ENCODE results near the gene ENTPD2. TPM values are rescaled to one million over a fixed set of nuclear protein-coding genes. Genes with fewer than 3 reads are reported as not detected.
A peak's percentile ranks its signal among the peaks of the same experiment; 100 is the strongest.

The ENTPD2 gene
- total RNA-seq, 1 experiment from 2014 or later, result 9.0 TPM

GRCh38 chr9:137062384-137062783, 8.5 kb upstream of the ENTPD2 start:
- Histone ChIP-seq H3K79me2 (ENCODE audit: low read depth) (no peaks in the 10 kb centered on the region), H3K36me3 (ENCODE audit: low read depth) (no peaks in the 10 kb centered on the region), H4K20me1 (ENCODE audit: insufficient read depth) (no peaks in the 10 kb centered on the region; the same call in 1 of the 2 replicates), H3K27ac (no peak overlapping the region), H3K4me2 (no peak overlapping the region), H3K9me2 (ENCODE audit: insufficient read depth) (no peaks in the 10 kb centered on the region), H2AFZ (no peak overlapping the region), H3F3A (ENCODE audit: insufficient read depth, low read depth) (peaks cover 7% of the 10 kb centered on the region; the same call in 1 of the 2 replicates), H3K4me3 (no peak overlapping the region), H3K9me3 (ENCODE audit: insufficient read depth, low read depth) (no peaks in the 10 kb centered on the region), H3K4me1 (replicated peaks; ENCODE audit: insufficient read depth) (no peaks in the 10 kb centered on the region), H3K27me3 (ENCODE audit: insufficient read depth, low read depth) (no peaks in the 10 kb centered on the region)
- peak in 1 of 2 experiments; percentile 8 for DNase-seq
- TF ChIP-seq CTCF (conservative IDR thresholded peaks at IDR 0.05), result no peak
- no peak for TF ChIP-seq EZH2 (IDR thresholded peaks at IDR 0.05; ENCODE audit: low read depth)
- ChIA-PET POLR2A (ENCODE audit: unreplicated experiment) (no interaction called here), CTCF (no interaction called here)
- intact Hi-C loops (cut with micrococcal nuclease; ENCODE audit: unreplicated experiment), result no loop called here
- TSS peak; percentile 69 for BruUV-seq (replicated peaks)

- CTCF ChIA-PET, result interaction anchor here (0.6 to 1.5 kb wide), 3 partner anchors 9 to 28 kb away, joined by 3 read pairs; no protein-coding TSS in a partner anchor
- Histone ChIP-seq H3K27ac (no peak overlapping the region), H3K4me2 (no peak overlapping the region), H3K27me3 (ENCODE audit: insufficient read depth, low read depth) (no peaks in the 10 kb centered on the region), H3K4me1 (replicated peaks; ENCODE audit: insufficient read depth) (no peaks in the 10 kb centered on the region), H3K4me3 (no peak overlapping the region), H3K36me3 (ENCODE audit: low read depth) (no peaks in the 10 kb centered on the region), H3K9me2 (ENCODE audit: insufficient read depth) (no peaks in the 10 kb centered on the region), H3F3A (ENCODE audit: insufficient read depth, low read depth) (peaks cover 3% of the 10 kb centered on the region; the same call in 1 of the 2 replicates), H3K79me2 (ENCODE audit: low read depth) (no peaks in the 10 kb centered on the region), H3K9me3 (ENCODE audit: insufficient read depth, low read depth) (no peaks in the 10 kb centered on the region), H2AFZ (no peak overlapping the region), H4K20me1 (ENCODE audit: insufficient read depth) (no peaks in the 10 kb centered on the region)
- no peak for TF ChIP-seq CTCF (conservative IDR thresholded peaks at IDR 0.05)
- no peak for TF ChIP-seq EZH2 (IDR thresholded peaks at IDR 0.05; ENCODE audit: low read depth)
- BruUV-seq (replicated peaks), result no TSS peak
- intact Hi-C loops (cut with micrococcal nuclease; ENCODE audit: unreplicated experiment), result no loop called here
- POLR2A ChIA-PET (ENCODE audit: unreplicated experiment), result no interaction called here
- DNase-seq, result peak in 1 of 2 experiments; percentile 11
These were observed 4.8 kb upstream of the ENTPD2 start for GRCh38 chr9:137058521-137059234.

GRCh38 chr9:137057545-137057944, 3.7 kb upstream of the ENTPD2 start:
- Histone ChIP-seq H3K27me3 (ENCODE audit: insufficient read depth, low read depth) (no peaks in the 10 kb centered on the region), H3K4me1 (replicated peaks; ENCODE audit: insufficient read depth) (no peaks in the 10 kb centered on the region), H3K4me3 (no peak overlapping the region), H3K79me2 (ENCODE audit: low read depth) (no peaks in the 10 kb centered on the region), H3K9me2 (ENCODE audit: insufficient read depth) (no peaks in the 10 kb centered on the region), H3K36me3 (ENCODE audit: low read depth) (no peaks in the 10 kb centered on the region), H2AFZ (no peak overlapping the region), H3K9me3 (ENCODE audit: insufficient read depth, low read depth) (no peaks in the 10 kb centered on the region), H3K27ac (no peak overlapping the region), H3K4me2 (no peak overlapping the region), H3F3A (ENCODE audit: insufficient read depth, low read depth) (peaks cover 3% of the 10 kb centered on the region; the same call in 1 of the 2 replicates), H4K20me1 (ENCODE audit: insufficient read depth) (no peaks in the 10 kb centered on the region)
- peak in 1 of 2 experiments; percentile 6 for DNase-seq
- intact Hi-C loops (cut with micrococcal nuclease; ENCODE audit: unreplicated experiment), result no loop called here
- BruUV-seq (replicated peaks), result no TSS peak
- TF ChIP-seq CTCF (conservative IDR thresholded peaks at IDR 0.05), result no peak
- TF ChIP-seq EZH2 (IDR thresholded peaks at IDR 0.05; ENCODE audit: low read depth), result no peak
- ChIA-PET CTCF (no interaction called here), POLR2A (ENCODE audit: unreplicated experiment) (no interaction called here)

All from PC-9 (cell line).